Endothelial cell of umbilical vein (primary cell): Measurements from ENCODE around the gene NR0B2. TPM values are rescaled to one million over a fixed set of nuclear protein-coding genes. Genes with fewer than 3 reads are reported as not detected.

Source experiments
- BruUV-seq: library from RNA; stranded (reverse); fragments of 400-500 nt; replicated peaks from 2 replicates; lab custom pipeline; 2021; lab: Mats Ljungman, UMichigan
- CTCF ChIA-PET: fragments of 300-600, 350-600 bp; sonication (Branson Sonifier 250); formaldehyde crosslinking; loops from one replicate; lab custom pipeline; 2021; ENCODE audit warnings: antibody characterized with exemption, inconsistent platforms; lab: Charles Lee
- POLR2A ChIA-PET: fragments of 300-600, 350-600 bp; sonication (Branson Sonifier 250); formaldehyde crosslinking; loops from one replicate; lab custom pipeline; 2021; ENCODE audit warnings: antibody characterized with exemption, inconsistent platforms; lab: Charles Lee
- DNase-seq: peaks from one replicate; pipeline ENCODE4 v3.0.0-alpha.2; 2011; ENCODE audit warnings: low read depth, low spot score
- FAIRE-seq: peaks from 2 replicates; lab custom pipeline; 2011; peaks lifted over from hg19 to GRCh38; lab: Jason Lieb, UNC
- H2AFZ ChIP-seq: 2 replicates; pipeline ENCODE4 v1.6.0; 2012; ENCODE audit warnings: low read depth, low read length, control low read depth, inconsistent platforms
- H3K27ac ChIP-seq: 2 replicates; pipeline ENCODE4 v1.5.1; 2011; ENCODE audit warnings: low read depth, mild to moderate bottlenecking, control low read depth, low read length, moderate library complexity; ENCODE audit not compliant: insufficient read depth
- H3K27me3 ChIP-seq, 2 experiments: 2 replicates each; pipeline versions ENCODE4 v1.6.0 to v1.6.1; 2011; ENCODE audit warnings: low read length in 2 of 2, mixed read lengths in 1 of 2; ENCODE audit not compliant: control insufficient read depth in 2 of 2, insufficient read depth in 2 of 2
- H3K36me3 ChIP-seq, 2 experiments: 2 replicates in 1 of 2; 3 replicates in 1 of 2; pipeline ENCODE4 v1.5.1; 2011; ENCODE audit warnings: low read length in 2 of 2, mild to moderate bottlenecking in 1 of 2, moderate library complexity in 1 of 2; ENCODE audit not compliant: control insufficient read depth in 2 of 2, insufficient read depth in 2 of 2; ENCODE audit errors: extremely low read depth in 1 of 2
- H3K4me1 ChIP-seq: 3 replicates; pipeline ENCODE4 v1.5.1; 2011; ENCODE audit warnings: mild to moderate bottlenecking, low read length; ENCODE audit not compliant: control insufficient read depth, insufficient read depth; ENCODE audit errors: extremely low read depth
- H3K4me2 ChIP-seq: 2 replicates; pipeline ENCODE4 v1.6.1; 2011; ENCODE audit warnings: low read length, control low read depth, mixed read lengths; ENCODE audit not compliant: insufficient read depth
- H3K4me3 ChIP-seq, 3 experiments: fragments of 200-600 bp in 1 of 3; sonication (generic), shearing (Covaris generic) in 1 of 3; replicated peaks in 1 of 3; 2 replicates each; pipeline ENCODE4 v1.5.1; 2011 to 2016; ENCODE audit warnings: control low read depth in 3 of 3, low read length in 3 of 3, mild to moderate bottlenecking in 2 of 3, inconsistent platforms in 1 of 3, low read depth in 1 of 3, moderate library complexity in 1 of 3; ENCODE audit not compliant: insufficient read depth in 1 of 3
- H3K79me2 ChIP-seq: 2 replicates; pipeline ENCODE4 v1.6.0; 2012; ENCODE audit warnings: low read length, inconsistent platforms; ENCODE audit not compliant: control insufficient read depth, insufficient read depth
- H3K9ac ChIP-seq: replicated peaks from 2 replicates; pipeline ENCODE3; 2011; ENCODE audit warnings: low read length, control low read depth; ENCODE audit not compliant: insufficient read depth; ENCODE audit errors: extremely low read depth
- H3K9me1 ChIP-seq: replicated peaks from 3 replicates; pipeline ENCODE4 v1.6.0; 2011; ENCODE audit warnings: mild to moderate bottlenecking, low read length; ENCODE audit not compliant: control insufficient read depth, insufficient read depth; ENCODE audit errors: extremely low read depth
- H3K9me3 ChIP-seq: replicated peaks from 2 replicates; pipeline ENCODE4 v1.5.1; 2012; ENCODE audit warnings: low read length, inconsistent platforms; ENCODE audit not compliant: control insufficient read depth, insufficient read depth
- H4K20me1 ChIP-seq: replicated peaks from 2 replicates; pipeline ENCODE3; 2011; ENCODE audit warnings: mild to moderate bottlenecking, low read length; ENCODE audit not compliant: control insufficient read depth, insufficient read depth; ENCODE audit errors: extremely low read depth
- EZH2 ChIP-seq: IDR thresholded peaks from 2 replicates; pipeline ENCODE4 v1.6.1; 2012; ENCODE audit warnings: borderline replicate concordance, low read depth, mild to moderate bottlenecking, moderate library complexity, low read length, inconsistent platforms; ENCODE audit not compliant: severe bottlenecking
- FOS ChIP-seq: IDR thresholded peaks from 2 replicates; pipeline ENCODE4 v1.6.1; 2011; ENCODE audit warnings: mild to moderate bottlenecking, low read length, moderate library complexity, borderline replicate concordance; ENCODE audit not compliant: insufficient read depth
- GATA2 ChIP-seq: IDR thresholded peaks from 2 replicates; pipeline ENCODE4 v1.7.0; 2011; ENCODE audit warnings: low read depth, mild to moderate bottlenecking, moderate library complexity, mixed read lengths, low read length; ENCODE audit not compliant: insufficient read length, insufficient read depth
- JUN ChIP-seq: IDR thresholded peaks from 2 replicates; pipeline ENCODE4 v1.6.1; 2011; ENCODE audit warnings: borderline replicate concordance, low read depth; ENCODE audit not compliant: insufficient read length, insufficient read depth
- MYC ChIP-seq: IDR thresholded peaks from one replicate; pipeline ENCODE4 v1.6.1; 2011; ENCODE audit warnings: mild to moderate bottlenecking, low read depth, low read length
- POLR2A ChIP-seq: IDR thresholded peaks from 2 replicates; pipeline ENCODE4 v1.6.1; 2012; ENCODE audit warnings: low read depth, mild to moderate bottlenecking, control low read depth, low read length
- POLR2AphosphoS5 ChIP-seq: IDR thresholded peaks from 2 replicates; pipeline ENCODE4 v1.6.1; 2012; ENCODE audit warnings: low read depth, mild to moderate bottlenecking, control low read depth, low read length, moderate library complexity; ENCODE audit not compliant: insufficient read depth
- dilution Hi-C: fragments of 300-500 bp; cut with MboI; formaldehyde crosslinking; loops from one replicate; pipeline ENCODE4 v1.15.0; 2019; ENCODE audit warnings: low sequenced_read_pairs; ENCODE audit not compliant: extremely low pct_ligation_motif_present
- intact Hi-C: fragments of 100-400 bp; cut with micrococcal nuclease; formaldehyde crosslinking; loops from one replicate; pipeline ENCODE4 v1.10.0; 2022
- polyA plus RNA-seq, 4 experiments: library from polyadenylated mRNA; depleted of rRNA in 3 of 4; stranded (reverse) in 3 of 4; unstranded in 1 of 4; fragments of >200 nt; gene quantifications; 2 replicates each; pipeline versions ENCODE4 v1.2.1 to v1.2.3, GENCODE V29; 2011 to 2012; ENCODE audit warnings: missing spikeins in 1 of 4
- total RNA-seq: library from RNA; stranded (reverse); gene quantifications from 2 replicates; pipeline ENCODE4 v1.2.3, GENCODE V29; 2021
- TF ChIP-seq, protein P1 (sequence below), 2 donors: IDR thresholded peaks; 1 replicate in 1 of 2; 2 replicates in 1 of 2; pipeline ENCODE4 v1.5.1; 2011; ENCODE audit warnings: low read length in 2 of 2, mild to moderate bottlenecking in 2 of 2, moderate library complexity in 2 of 2, control low read depth in 1 of 2, inconsistent platforms in 1 of 2, low read depth in 1 of 2; ENCODE audit not compliant: insufficient read depth in 1 of 2; ENCODE audit errors: extremely low read depth in 1 of 2
- TF ChIP-seq, protein P2 (sequence below): IDR thresholded peaks from 2 replicates; pipeline ENCODE4 v1.6.1; 2011; ENCODE audit not compliant: insufficient read depth, insufficient read length

Gene NR0B2
- total and polyA plus RNA-seq, 2 donors (not counting 3 experiments of a cell fraction or from before 2014, with no cell fraction given): not detected

DNA sequence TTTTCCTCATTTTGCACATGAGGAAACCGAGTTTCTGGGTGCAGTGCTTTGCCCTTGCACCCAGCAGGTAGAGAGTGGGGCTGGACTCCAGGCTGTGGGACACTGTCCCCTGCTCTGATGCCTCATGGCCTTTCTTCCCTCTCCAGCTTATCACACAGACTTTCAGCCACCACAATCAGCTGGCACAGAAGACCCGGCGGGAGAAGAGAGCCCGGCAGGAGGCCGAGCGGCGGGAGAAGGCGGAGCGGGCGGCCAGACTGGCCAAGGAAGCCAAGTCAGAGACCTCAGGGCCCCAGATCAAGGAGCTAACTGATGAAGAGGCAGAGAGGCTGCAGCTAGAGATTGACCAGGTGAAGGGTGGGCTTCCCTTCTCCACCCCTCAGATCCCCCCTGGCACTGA is 27.5 kb upstream of the NR0B2 start:
- no peaks in the 10 kb centered on the region for H3K9me1 ChIP-seq
- TF ChIP-seq GATA2 (no peak), FOS (no peak)
- H3K4me2 ChIP-seq: no peak overlapping the region
- peaks cover 33% of the 10 kb centered on the region for H3K79me2 ChIP-seq
- H3K36me3 ChIP-seq: peaks cover 14 to 42% of the 10 kb centered on the region in 2 experiments
- H3K4me3 ChIP-seq: no peak overlapping the region
- no peaks in the 10 kb centered on the region for H4K20me1 ChIP-seq
- intact Hi-C loops (no loop called here), dilution Hi-C loops (no loop called here)
- BruUV-seq: no TSS peak
- ChIA-PET POLR2A (no interaction called here), CTCF (no interaction called here)
- no peaks in the 10 kb centered on the region for H3K4me1 ChIP-seq
- no peaks in the 10 kb centered on the region for H3K27me3 ChIP-seq
- no peak overlapping the region for H2AFZ ChIP-seq
- FAIRE-seq (no peak), DNase-seq (no peak)
- H3K9ac ChIP-seq: no peak overlapping the region
- H3K27ac ChIP-seq: no peak overlapping the region
- H3K9me3 ChIP-seq: no peaks in the 10 kb centered on the region

DNA sequence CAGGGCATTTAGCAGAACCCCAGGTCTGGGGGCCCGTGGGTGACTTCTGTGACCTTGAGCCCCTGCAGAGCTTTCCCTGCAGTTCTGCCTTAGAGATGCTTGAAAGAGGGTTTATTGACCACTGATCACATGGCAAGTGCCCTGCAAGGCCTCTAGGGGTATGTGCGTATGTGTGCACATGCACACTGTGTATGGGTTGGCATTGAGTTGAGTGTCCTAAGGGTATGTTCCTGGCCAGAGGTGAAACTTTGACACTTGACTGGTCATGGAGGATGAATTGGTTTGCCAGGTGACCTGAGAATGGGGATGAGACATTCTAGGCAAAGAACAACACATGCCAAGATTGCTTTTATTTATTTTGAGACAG is 24.9 kb upstream of the NR0B2 start:
- CTCF ChIA-PET: interaction anchor here (1.3 to 1.5 kb wide), 2 partner anchors 12 to 13 kb away, joined by 3 to 4 read pairs; no protein-coding TSS in a partner anchor
- FAIRE-seq: no peak

More for the DNA sequence above, 24.9 kb upstream of the NR0B2 start:
- no TSS peak for BruUV-seq
- Histone ChIP-seq H3K27ac (no peak overlapping the region), H3K4me3 (no peak overlapping the region), H3K4me1 (no peaks in the 10 kb centered on the region), H3K9me1 (no peaks in the 10 kb centered on the region), H3K9ac (no peak overlapping the region), H4K20me1 (no peaks in the 10 kb centered on the region), H3K27me3 (no peaks in the 10 kb centered on the region), H3K4me2 (no peak overlapping the region), H2AFZ (no peak overlapping the region), H3K9me3 (no peaks in the 10 kb centered on the region), H3K36me3 (peaks cover 5 to 26% of the 10 kb centered on the region in 2 experiments), H3K79me2 (peaks cover 44% of the 10 kb centered on the region)
- POLR2A ChIA-PET: no interaction called here
- no peak for DNase-seq
- dilution Hi-C loops (no loop called here), intact Hi-C loops (no loop called here)
- no peak for TF ChIP-seq POLR2A
- no peak for TF ChIP-seq POLR2AphosphoS5
- TF ChIP-seq, protein P1, sequence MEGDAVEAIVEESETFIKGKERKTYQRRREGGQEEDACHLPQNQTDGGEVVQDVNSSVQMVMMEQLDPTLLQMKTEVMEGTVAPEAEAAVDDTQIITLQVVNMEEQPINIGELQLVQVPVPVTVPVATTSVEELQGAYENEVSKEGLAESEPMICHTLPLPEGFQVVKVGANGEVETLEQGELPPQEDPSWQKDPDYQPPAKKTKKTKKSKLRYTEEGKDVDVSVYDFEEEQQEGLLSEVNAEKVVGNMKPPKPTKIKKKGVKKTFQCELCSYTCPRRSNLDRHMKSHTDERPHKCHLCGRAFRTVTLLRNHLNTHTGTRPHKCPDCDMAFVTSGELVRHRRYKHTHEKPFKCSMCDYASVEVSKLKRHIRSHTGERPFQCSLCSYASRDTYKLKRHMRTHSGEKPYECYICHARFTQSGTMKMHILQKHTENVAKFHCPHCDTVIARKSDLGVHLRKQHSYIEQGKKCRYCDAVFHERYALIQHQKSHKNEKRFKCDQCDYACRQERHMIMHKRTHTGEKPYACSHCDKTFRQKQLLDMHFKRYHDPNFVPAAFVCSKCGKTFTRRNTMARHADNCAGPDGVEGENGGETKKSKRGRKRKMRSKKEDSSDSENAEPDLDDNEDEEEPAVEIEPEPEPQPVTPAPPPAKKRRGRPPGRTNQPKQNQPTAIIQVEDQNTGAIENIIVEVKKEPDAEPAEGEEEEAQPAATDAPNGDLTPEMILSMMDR (IDR thresholded peaks at IDR 0.05; ENCODE audit: extremely low read depth in 1 of 2, insufficient read depth in 1 of 2, low read depth in 1 of 2, low read length in 2 of 2): no peak
- no peak for TF ChIP-seq MYC
- TF ChIP-seq, protein P2, sequence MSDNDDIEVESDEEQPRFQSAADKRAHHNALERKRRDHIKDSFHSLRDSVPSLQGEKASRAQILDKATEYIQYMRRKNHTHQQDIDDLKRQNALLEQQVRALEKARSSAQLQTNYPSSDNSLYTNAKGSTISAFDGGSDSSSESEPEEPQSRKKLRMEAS: no peak
- no peak for TF ChIP-seq FOS
- TF ChIP-seq JUN: no peak
- no peak for TF ChIP-seq EZH2
- TF ChIP-seq GATA2: no peak
